ENCODE measurements around the gene LSS. TPM values are rescaled to one million over a fixed set of nuclear protein-coding genes. Genes with fewer than 3 reads are reported as not detected.

Gene LSS
- total and polyA plus RNA-seq, 4 donors = 27.6 to 194 (median 89.3) TPM

- H3K27me3 ChIP-seq (ENCODE audit: control insufficient read depth in 4 of 4, insufficient read depth in 4 of 4, low read length in 3 of 4) = no peaks in the 10 kb centered on the region
- no peak overlapping the region for H3K27ac ChIP-seq (ENCODE audit: low read depth in 1 of 2, low read length in 2 of 2)
- TF ChIP-seq, protein P1, sequence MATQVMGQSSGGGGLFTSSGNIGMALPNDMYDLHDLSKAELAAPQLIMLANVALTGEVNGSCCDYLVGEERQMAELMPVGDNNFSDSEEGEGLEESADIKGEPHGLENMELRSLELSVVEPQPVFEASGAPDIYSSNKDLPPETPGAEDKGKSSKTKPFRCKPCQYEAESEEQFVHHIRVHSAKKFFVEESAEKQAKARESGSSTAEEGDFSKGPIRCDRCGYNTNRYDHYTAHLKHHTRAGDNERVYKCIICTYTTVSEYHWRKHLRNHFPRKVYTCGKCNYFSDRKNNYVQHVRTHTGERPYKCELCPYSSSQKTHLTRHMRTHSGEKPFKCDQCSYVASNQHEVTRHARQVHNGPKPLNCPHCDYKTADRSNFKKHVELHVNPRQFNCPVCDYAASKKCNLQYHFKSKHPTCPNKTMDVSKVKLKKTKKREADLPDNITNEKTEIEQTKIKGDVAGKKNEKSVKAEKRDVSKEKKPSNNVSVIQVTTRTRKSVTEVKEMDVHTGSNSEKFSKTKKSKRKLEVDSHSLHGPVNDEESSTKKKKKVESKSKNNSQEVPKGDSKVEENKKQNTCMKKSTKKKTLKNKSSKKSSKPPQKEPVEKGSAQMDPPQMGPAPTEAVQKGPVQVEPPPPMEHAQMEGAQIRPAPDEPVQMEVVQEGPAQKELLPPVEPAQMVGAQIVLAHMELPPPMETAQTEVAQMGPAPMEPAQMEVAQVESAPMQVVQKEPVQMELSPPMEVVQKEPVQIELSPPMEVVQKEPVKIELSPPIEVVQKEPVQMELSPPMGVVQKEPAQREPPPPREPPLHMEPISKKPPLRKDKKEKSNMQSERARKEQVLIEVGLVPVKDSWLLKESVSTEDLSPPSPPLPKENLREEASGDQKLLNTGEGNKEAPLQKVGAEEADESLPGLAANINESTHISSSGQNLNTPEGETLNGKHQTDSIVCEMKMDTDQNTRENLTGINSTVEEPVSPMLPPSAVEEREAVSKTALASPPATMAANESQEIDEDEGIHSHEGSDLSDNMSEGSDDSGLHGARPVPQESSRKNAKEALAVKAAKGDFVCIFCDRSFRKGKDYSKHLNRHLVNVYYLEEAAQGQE (IDR thresholded peaks at IDR 0.05) = no peak
- TF ChIP-seq RXRA (IDR thresholded peaks at IDR 0.05) (no peak), EGR1 (IDR thresholded peaks at IDR 0.05; ENCODE audit: low read depth in 2 of 2) (no peak), YY1 (IDR thresholded peaks at IDR 0.05) (no peak), ZBTB33 (IDR thresholded peaks at IDR 0.05) (no peak), TAF1 (conservative IDR thresholded peaks at IDR 0.05) (no peak), CTCF (IDR thresholded peaks at IDR 0.05; ENCODE audit: low read depth, low read length, missing input control) (no peak), FOXA1 (IDR thresholded peaks at IDR 0.05) (no peak), GABPA (IDR thresholded peaks at IDR 0.05 in 1 of 2, conservative IDR thresholded peaks at IDR 0.05 in 1 of 2) (no peak), FOXA2 (IDR thresholded peaks at IDR 0.05) (no peak), NR2F2 (IDR thresholded peaks at IDR 0.05) (no peak)
- TF ChIP-seq, protein P2, sequence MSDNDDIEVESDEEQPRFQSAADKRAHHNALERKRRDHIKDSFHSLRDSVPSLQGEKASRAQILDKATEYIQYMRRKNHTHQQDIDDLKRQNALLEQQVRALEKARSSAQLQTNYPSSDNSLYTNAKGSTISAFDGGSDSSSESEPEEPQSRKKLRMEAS (IDR thresholded peaks at IDR 0.05) = no peak
- TF ChIP-seq, protein P3, sequence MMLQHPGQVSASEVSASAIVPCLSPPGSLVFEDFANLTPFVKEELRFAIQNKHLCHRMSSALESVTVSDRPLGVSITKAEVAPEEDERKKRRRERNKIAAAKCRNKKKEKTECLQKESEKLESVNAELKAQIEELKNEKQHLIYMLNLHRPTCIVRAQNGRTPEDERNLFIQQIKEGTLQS (IDR thresholded peaks at IDR 0.05) = no peak
- DNase-seq (ENCODE audit: low spot score) = no peak
- peaks cover 0 to 3% (median 0%) of the 10 kb centered on the region in 4 donors for H3K9me3 ChIP-seq (ENCODE audit: control insufficient read depth in 4 of 4, low read length in 3 of 4)
- whole genome bisulfite sequencing = 93% methylated on average over 51 of the region's 51 CpGs
- peaks cover 0 to 5% (median 3%) of the 10 kb centered on the region in 4 donors for H3K4me1 ChIP-seq (ENCODE audit: control insufficient read depth in 4 of 4, insufficient read depth in 4 of 4, low read length in 3 of 4)
- no peak overlapping the region for H3K9ac ChIP-seq (ENCODE audit: low read depth in 1 of 2, low read length in 2 of 2)
- H3K4me3 ChIP-seq (ENCODE audit: low read depth in 1 of 3, low read length in 3 of 3) = no peak overlapping the region
- H3K36me3 ChIP-seq (ENCODE audit: control insufficient read depth in 4 of 4, insufficient read depth in 3 of 4, low read depth in 1 of 4, low read length in 3 of 4) = peaks cover 20 to 58% (median 40%) of the 10 kb centered on the region in 4 donors
Measured at GRCh38 chr21:46145159-46145839, 83.3 kb downstream of the LSS start.
